Measurements from ENCODE around the gene WEE2.

Gene WEE2

DNA sequence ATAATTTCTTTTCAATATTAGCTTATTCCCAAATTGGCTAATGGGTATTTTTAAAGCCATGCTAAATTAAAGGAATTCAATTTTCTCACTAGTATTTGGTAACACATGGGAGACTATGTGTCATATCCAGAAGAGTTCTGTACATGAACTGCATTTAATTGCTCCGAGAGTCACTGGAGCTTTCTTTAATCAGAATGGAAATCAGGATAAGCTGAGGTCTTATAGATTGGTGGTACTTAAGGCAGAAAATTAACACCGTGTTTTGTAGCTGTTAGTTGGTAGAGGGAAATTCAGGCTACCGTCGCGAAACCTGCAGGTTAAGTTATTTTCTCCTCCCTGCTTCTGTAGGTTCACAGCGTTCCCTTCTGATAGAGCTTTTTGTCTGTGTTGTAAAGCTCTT lies at the start of gene WEE2:
TSS of gene WEE2 (plus strand) at position 3 of the 400 bp plus-strand sequence. CDS start 406 bp downstream, outside the sequence.
- no peak within 1 kb of the TSS for H3K4me3 ChIP-seq (ENCODE audit: low read depth, low read length)
- no peak for DNase-seq (ENCODE audit: low read depth, low spot score)
- no peak for TF ChIP-seq CTCF (IDR thresholded peaks at IDR 0.05; ENCODE audit: insufficient read depth, low read length, missing control alignments)
- ChIA-PET POLR2A (no interaction called here), CTCF (interaction anchor here (2.1 kb wide), 1 partner anchor 30 kb away, joined by 10 read pairs; the partner anchor contains the start of gene SSBP1)

GRCh38 chr7:141659501-141659900 lies 48.7 kb upstream of the WEE2 start:
- ChIA-PET POLR2A (no interaction called here), CTCF (interaction anchor here (2.4 kb wide), 1 partner anchor 10 kb away, joined by 12 read pairs; no protein-coding TSS in a partner anchor)
- TF ChIP-seq CTCF (IDR thresholded peaks at IDR 0.05; ENCODE audit: insufficient read depth, low read length, missing control alignments) = no peak
- H3K4me3 ChIP-seq (ENCODE audit: low read depth, low read length) = no peak overlapping the region
- DNase-seq (ENCODE audit: low read depth, low spot score) = no peak

DNA sequence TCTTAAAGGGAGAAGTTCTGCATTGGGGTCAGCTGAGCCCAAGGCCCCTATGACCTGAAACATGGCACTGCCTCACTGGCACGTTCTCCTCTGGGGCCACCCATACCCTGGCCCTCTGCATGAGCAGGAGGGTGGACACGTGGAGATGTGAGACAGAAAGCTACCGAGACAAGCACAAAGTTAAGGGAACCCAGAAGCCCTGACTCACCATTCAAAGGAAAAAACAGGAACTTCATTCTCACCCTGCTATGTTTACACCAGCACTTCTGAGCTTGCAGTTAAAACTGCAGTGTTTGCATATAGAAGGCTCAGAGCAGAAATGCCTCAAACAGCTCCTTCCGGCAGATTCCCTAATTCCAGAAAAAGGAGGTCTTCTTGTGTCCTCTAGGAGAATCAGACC lies 47.9 kb upstream of the WEE2 start:
- POLR2A ChIA-PET = no interaction called here
- DNase-seq (ENCODE audit: low read depth, low spot score) = no peak
- no peak for TF ChIP-seq CTCF (IDR thresholded peaks at IDR 0.05; ENCODE audit: insufficient read depth, low read length, missing control alignments)

GRCh38 chr7:141663081-141663849 lies 44.9 kb upstream of the WEE2 start:
- ChIA-PET CTCF (interaction anchor here (1.6 to 2.8 kb wide), 2 partner anchors 9 to 13 kb away, joined by 4 to 12 read pairs; no protein-coding TSS in a partner anchor), POLR2A (no interaction called here)
- no peak for DNase-seq (ENCODE audit: low read depth, low spot score)
- TF ChIP-seq CTCF (IDR thresholded peaks at IDR 0.05; ENCODE audit: insufficient read depth, low read length, missing control alignments) = no peak
- no peak overlapping the region for H3K4me3 ChIP-seq (ENCODE audit: low read depth, low read length)

More for the DNA sequence above, 47.9 kb upstream of the WEE2 start:
- CTCF ChIA-PET = interaction anchor here (1.2 to 2.4 kb wide), 2 partner anchors 9 to 10 kb away, joined by 5 to 12 read pairs; no protein-coding TSS in a partner anchor
- no peak overlapping the region for H3K4me3 ChIP-seq (ENCODE audit: low read depth, low read length)

GRCh38 chr7:141664450-141664849 lies 43.7 kb upstream of the WEE2 start:
- H3K4me3 ChIP-seq (ENCODE audit: low read depth, low read length) = no peak overlapping the region
- ChIA-PET CTCF (interaction anchor here (1.1 to 2.8 kb wide), 2 partner anchors 11 to 74 kb away, joined by 3 to 12 read pairs; partner anchors contain the start of gene SSBP1), POLR2A (no interaction called here)
- TF ChIP-seq CTCF (IDR thresholded peaks at IDR 0.05; ENCODE audit: insufficient read depth, low read length, missing control alignments) = no peak
- no peak for DNase-seq (ENCODE audit: low read depth, low spot score)

DNA sequence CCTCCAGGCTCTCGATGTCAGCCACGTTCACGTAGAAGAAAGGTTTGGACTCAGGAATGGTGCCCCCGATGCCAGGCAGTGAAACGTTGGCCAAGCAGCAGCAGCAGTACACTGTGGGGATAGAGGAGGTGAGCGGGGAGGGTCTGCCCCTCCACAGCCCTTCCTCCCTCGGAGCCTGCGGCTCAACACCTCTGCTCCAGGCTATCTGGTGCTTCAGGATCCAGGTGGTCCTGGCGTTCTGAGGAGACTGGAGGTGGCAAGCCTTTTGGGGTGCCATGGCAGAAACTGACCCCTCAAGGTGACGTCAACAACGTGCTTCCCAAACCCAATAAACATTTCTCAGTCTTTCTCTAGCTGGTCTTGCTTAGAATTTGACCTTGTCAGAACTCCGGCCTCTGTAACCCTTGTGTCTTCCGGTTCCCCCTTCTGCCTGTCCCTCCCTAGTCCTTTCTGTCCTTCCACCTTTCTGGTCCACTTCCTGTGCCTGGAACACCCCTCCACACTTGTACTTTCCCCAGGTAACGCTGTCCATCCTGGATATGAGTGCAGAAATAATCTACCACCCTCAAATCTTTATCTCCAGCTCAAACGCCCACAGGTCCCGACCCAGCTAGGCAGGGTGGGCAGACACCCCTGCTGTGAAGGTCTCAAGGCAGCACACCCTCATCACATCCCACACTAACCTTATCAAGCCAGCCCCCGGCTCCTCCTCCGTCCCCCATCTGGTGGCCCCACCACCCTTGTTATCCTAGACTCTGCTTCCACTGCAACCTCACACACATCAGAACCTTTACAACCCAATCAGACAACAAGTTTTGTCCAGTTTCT lies 42.7 kb upstream of the WEE2 start:
- DNase-seq (ENCODE audit: low read depth, low spot score) = no peak
- no peak overlapping the region for H3K4me3 ChIP-seq (ENCODE audit: low read depth, low read length)
- no peak for TF ChIP-seq CTCF (IDR thresholded peaks at IDR 0.05; ENCODE audit: insufficient read depth, low read length, missing control alignments)
- CTCF ChIA-PET = interaction anchor here (1.1 to 2.8 kb wide), 3 partner anchors 11 to 73 kb away, joined by 3 to 16 read pairs (median 12); partner anchors contain the start of gene SSBP1
- POLR2A ChIA-PET = no interaction called here
